Choroid plexus epithelial cell (primary cell): ENCODE measurements around the gene MED16.

Source experiments
- DNase-seq: peaks from one replicate; pipeline ENCODE4 v3.0.0-alpha.2; 2010; ENCODE audit warnings: low read depth
- H3K4me3 ChIP-seq: 2 replicates; pipeline ENCODE4 v1.5.1; 2011; ENCODE audit warnings: low read depth, mild to moderate bottlenecking, control low read depth, low read length, moderate library complexity
- TF ChIP-seq, protein P1 (sequence below): conservative IDR thresholded peaks from 2 replicates; pipeline ENCODE4 v1.5.1; 2011; ENCODE audit warnings: low read depth, mild to moderate bottlenecking, control low read depth, inconsistent platforms, low read length, moderate library complexity

The MED16 gene, protein sequence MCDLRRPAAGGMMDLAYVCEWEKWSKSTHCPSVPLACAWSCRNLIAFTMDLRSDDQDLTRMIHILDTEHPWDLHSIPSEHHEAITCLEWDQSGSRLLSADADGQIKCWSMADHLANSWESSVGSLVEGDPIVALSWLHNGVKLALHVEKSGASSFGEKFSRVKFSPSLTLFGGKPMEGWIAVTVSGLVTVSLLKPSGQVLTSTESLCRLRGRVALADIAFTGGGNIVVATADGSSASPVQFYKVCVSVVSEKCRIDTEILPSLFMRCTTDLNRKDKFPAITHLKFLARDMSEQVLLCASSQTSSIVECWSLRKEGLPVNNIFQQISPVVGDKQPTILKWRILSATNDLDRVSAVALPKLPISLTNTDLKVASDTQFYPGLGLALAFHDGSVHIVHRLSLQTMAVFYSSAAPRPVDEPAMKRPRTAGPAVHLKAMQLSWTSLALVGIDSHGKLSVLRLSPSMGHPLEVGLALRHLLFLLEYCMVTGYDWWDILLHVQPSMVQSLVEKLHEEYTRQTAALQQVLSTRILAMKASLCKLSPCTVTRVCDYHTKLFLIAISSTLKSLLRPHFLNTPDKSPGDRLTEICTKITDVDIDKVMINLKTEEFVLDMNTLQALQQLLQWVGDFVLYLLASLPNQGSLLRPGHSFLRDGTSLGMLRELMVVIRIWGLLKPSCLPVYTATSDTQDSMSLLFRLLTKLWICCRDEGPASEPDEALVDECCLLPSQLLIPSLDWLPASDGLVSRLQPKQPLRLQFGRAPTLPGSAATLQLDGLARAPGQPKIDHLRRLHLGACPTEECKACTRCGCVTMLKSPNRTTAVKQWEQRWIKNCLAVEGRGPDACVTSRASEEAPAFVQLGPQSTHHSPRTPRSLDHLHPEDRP

DNA sequence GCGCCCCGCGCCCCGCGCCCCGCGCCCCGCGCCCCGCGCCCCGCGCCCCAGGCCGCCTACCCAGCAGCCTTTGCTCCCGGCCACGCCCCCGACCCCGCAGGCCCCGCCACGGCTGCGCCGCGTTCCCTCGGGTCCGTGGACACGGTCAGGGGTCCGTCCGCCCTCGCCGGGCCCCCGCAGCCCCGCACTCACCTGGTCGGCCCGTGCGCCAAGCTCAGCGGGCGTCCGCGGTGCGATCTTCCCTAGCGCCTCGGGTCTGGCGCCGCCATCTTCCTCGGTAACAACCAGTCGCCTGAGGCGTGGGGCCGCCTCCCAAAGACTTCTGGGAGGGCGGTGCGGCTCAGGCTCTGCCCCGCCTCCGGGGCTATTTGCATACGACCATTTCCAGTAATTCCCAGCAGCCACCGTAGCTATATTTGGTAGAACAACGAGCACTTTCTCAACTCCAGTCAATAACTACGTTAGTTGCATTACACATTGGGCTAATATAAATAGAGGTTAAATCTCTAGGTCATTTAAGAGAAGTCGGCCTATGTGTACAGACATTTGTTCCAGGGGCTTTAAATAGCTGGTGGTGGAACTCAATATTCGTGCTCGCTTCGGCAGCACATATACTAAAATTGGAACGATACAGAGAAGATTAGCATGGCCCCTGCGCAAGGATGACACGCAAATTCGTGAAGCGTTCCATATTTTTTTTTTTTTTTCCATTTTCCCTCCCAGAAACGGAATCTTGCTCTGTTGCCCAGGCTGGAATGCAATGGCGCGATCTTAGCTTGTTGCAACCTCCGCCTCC is at the start of gene MED16, which contains the start of gene RNU6-9:
Gene MED16, minus strand, starts transcription at position 294 of the 796 bp plus-strand sequence. CDS start 2,056 bp downstream, outside the sequence.
Gene RNU6-9, plus strand, starts transcription at position 591 of the 796 bp plus-strand sequence.
- TF ChIP-seq, protein P1, sequence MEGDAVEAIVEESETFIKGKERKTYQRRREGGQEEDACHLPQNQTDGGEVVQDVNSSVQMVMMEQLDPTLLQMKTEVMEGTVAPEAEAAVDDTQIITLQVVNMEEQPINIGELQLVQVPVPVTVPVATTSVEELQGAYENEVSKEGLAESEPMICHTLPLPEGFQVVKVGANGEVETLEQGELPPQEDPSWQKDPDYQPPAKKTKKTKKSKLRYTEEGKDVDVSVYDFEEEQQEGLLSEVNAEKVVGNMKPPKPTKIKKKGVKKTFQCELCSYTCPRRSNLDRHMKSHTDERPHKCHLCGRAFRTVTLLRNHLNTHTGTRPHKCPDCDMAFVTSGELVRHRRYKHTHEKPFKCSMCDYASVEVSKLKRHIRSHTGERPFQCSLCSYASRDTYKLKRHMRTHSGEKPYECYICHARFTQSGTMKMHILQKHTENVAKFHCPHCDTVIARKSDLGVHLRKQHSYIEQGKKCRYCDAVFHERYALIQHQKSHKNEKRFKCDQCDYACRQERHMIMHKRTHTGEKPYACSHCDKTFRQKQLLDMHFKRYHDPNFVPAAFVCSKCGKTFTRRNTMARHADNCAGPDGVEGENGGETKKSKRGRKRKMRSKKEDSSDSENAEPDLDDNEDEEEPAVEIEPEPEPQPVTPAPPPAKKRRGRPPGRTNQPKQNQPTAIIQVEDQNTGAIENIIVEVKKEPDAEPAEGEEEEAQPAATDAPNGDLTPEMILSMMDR, result no peak
- peak; percentile 96 for DNase-seq
- H3K4me3 ChIP-seq, result peak within 1 kb of the TSS; percentile 82

DNA sequence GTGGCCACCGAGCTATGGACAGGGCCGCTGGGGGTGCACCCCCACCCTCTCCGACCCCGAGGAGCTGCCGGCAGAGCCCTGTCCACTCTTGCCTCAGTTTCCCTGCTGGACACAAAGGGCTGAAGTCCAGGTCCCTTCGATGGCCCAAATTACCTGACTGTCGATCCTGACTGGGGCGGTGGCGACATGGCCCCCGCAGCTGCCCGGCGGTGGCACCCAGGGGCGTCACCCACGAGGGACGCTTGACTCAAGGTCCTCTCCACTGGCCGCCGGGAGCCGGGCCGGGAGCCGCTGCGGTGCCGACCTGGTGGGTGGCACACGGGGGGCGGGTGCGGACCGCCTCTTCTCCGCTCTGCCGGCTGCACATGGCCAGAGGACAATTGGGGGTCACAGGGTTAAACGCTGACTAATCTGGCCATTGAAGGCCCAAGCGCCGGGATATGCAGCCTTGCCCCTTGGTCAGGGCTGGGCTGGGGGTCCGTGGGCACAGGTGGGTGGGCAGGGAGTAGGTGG is 49.2 kb upstream of the MED16 start:
- TF ChIP-seq, protein P1, result no peak
- no peak overlapping the region for H3K4me3 ChIP-seq
- DNase-seq, result no peak

DNA sequence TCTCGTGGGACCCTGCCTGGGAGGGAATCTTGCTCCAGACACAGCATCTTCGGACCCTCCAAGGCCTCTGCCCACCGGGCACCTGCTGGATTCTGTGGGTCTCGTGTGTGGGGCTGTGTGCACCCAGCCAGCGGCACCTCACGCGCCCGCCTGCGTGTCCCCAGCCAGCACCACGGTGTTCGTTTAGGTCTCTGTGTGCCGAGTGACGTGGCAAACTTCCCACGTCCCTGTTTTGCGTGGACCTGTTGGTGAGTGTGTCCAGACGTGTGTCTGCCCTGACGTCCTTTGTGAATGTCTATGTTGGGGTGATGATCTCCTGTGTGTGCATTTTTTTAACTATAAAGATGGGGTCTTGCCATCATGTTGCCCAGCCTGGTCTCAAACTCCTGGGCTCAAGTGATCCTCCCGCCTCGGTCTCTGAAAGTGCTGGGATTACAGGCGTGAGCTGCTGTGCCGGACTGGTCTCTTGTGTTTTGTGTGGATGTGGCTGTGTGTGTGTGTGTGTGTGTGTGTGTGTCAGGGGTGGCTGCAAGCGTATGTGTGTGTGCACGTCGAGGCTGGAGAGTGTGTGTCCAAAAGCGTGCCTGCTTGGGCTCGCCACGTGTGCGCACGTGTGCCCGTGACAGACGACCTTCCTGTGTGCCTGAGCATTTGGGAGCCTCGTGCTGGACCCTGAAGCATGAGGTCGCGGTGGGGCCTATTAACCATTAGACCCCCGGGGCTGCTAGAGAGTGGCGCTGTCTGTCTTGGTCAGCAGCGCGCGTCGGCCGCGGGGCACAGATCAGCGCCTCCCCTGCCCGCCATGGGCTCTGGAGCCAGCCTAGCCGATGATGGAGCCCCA is 48.5 kb upstream of the MED16 start:
- TF ChIP-seq, protein P1, result no peak

DNA sequence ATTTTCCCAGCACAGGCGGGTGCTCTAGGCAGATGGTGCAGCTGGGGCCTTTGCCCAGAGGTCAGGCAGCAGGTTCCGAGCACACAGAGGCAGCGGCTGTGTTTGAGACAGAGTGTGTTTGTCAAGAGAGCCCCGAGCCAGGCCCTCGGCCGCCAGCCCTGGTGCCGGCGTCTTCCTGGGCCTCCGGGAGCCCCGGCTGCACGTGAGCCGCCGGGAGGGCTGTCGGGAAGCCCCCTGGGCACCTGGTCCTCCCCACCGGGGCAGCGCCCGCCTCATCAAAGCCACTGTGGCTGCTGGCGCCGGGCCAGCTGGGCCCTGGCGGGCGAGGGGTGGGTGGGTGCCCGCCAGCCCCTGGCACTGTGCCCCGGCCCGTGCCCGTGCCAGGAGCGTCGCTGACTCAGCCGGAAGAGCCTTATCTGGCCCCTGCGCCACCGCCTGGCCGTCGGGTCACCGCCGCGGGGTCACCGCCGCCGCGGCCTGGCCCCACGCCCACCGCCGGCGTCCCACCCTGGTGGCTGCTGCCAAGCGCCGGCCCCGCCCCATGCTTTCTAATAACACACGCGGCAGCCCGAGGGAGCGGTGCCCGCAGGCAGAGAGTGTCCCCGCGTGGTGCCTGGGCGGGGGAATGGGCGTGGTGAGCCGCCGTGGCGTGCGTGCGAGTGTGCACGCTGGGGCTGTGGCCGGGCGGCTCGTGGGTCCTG is 47.8 kb upstream of the MED16 start:
- TF ChIP-seq, protein P1, result no peak
- DNase-seq, result peak; percentile 57
- H3K4me3 ChIP-seq, result no peak overlapping the region

More for the DNA sequence above, 48.5 kb upstream of the MED16 start:
- no peak overlapping the region for H3K4me3 ChIP-seq
- no peak for DNase-seq

DNA sequence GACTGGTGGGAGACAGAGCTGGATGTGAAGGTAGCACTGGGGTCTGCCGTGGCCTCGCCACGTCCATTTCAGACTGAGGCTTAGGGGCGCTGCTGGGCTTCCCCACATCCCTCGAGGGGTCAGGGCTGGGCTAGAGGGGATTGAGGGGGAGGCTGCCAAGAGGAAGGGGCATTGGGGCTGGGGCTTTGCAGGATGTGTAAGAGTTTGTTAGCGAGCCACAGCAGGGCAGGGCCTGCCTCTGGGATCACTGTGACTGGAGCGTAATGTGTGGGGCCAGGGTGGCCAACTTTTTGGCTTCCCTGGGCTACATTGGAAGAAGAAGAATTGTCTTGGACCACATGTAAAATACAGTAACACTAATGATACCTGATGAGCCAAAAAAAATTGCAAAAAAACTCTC is 46.9 kb upstream of the MED16 start:
- H3K4me3 ChIP-seq, result no peak overlapping the region
- TF ChIP-seq, protein P1, result no peak

More for the DNA sequence above, 46.9 kb upstream of the MED16 start:
- DNase-seq, result no peak
